ENCODE data around the gene MAPK8IP3. TPM values are rescaled to one million over a fixed set of nuclear protein-coding genes. Genes with fewer than 3 reads are reported as not detected.

Gene MAPK8IP3
- total RNA-seq, 1 donor from 2014 or later, result 28.5 TPM

- Mint-ChIP-seq H3K27me3 (ENCODE audit: insufficient read depth, low read depth) (peaks cover 7% of the 10 kb centered on the region), H3K9me3 (no peaks in the 10 kb centered on the region), H3K4me3 (no peak overlapping the region), H3K36me3 (peaks cover 4% of the 10 kb centered on the region), H3K4me1 (peaks cover 6% of the 10 kb centered on the region), H3K27ac (no peak overlapping the region)
- TF ChIP-seq EZH2 (IDR thresholded peaks at IDR 0.05) (no peak), EZH2phosphoT487 (IDR thresholded peaks at IDR 0.05) (no peak)
- TF ChIP-seq, protein P1, sequence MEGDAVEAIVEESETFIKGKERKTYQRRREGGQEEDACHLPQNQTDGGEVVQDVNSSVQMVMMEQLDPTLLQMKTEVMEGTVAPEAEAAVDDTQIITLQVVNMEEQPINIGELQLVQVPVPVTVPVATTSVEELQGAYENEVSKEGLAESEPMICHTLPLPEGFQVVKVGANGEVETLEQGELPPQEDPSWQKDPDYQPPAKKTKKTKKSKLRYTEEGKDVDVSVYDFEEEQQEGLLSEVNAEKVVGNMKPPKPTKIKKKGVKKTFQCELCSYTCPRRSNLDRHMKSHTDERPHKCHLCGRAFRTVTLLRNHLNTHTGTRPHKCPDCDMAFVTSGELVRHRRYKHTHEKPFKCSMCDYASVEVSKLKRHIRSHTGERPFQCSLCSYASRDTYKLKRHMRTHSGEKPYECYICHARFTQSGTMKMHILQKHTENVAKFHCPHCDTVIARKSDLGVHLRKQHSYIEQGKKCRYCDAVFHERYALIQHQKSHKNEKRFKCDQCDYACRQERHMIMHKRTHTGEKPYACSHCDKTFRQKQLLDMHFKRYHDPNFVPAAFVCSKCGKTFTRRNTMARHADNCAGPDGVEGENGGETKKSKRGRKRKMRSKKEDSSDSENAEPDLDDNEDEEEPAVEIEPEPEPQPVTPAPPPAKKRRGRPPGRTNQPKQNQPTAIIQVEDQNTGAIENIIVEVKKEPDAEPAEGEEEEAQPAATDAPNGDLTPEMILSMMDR (IDR thresholded peaks at IDR 0.05), result no peak
- Histone ChIP-seq H3K9me3 (ENCODE audit: low read depth) (no peaks in the 10 kb centered on the region), H2AFZ (replicated peaks) (no peak overlapping the region), H3K79me2 (ENCODE audit: low read depth) (peaks cover 29% of the 10 kb centered on the region), H3K9ac (no peak overlapping the region), H3K4me3 (no peak overlapping the region), H3K27me3 (no peaks in the 10 kb centered on the region), H3K27ac (no peak overlapping the region), H3K4me1 (no peaks in the 10 kb centered on the region), H3F3A (ENCODE audit: low read depth) (peaks cover 5% of the 10 kb centered on the region), H4K20me1 (ENCODE audit: low read depth) (peaks cover 25% of the 10 kb centered on the region), H3K36me3 (no peaks in the 10 kb centered on the region), H3K4me2 (no peak overlapping the region)
- DNase-seq (ENCODE audit: low spot score), result no peak
These were observed 81.5 kb downstream of the MAPK8IP3 start for GRCh38 chr16:1787322-1788094.

- no peaks in the 10 kb centered on the region for H3K9me3 Mint-ChIP-seq
- peaks cover 3% of the 10 kb centered on the region for H3F3A ChIP-seq (ENCODE audit: low read depth)
- no peak overlapping the region for H3K4me2 ChIP-seq
- peaks cover 4% of the 10 kb centered on the region for H3K36me3 Mint-ChIP-seq
- H2AFZ ChIP-seq (replicated peaks), result no peak overlapping the region
- peaks cover 4% of the 10 kb centered on the region for H3K27me3 Mint-ChIP-seq (ENCODE audit: insufficient read depth, low read depth)
- H3K27me3 ChIP-seq, result no peaks in the 10 kb centered on the region
- no peaks in the 10 kb centered on the region for H3K9me3 ChIP-seq (ENCODE audit: low read depth)
- H3K36me3 ChIP-seq, result no peaks in the 10 kb centered on the region
- peaks cover 26% of the 10 kb centered on the region for H3K79me2 ChIP-seq (ENCODE audit: low read depth)
- no peak overlapping the region for H3K27ac Mint-ChIP-seq
- no peak overlapping the region for H3K4me3 Mint-ChIP-seq
- no peak overlapping the region for H3K27ac ChIP-seq
- DNase-seq (ENCODE audit: low spot score), result no peak
- no peak overlapping the region for H3K9ac ChIP-seq
- no peaks in the 10 kb centered on the region for H3K4me1 ChIP-seq
- H3K4me3 ChIP-seq, result no peak overlapping the region
- H3K4me1 Mint-ChIP-seq, result peaks cover 5% of the 10 kb centered on the region
- peaks cover 23% of the 10 kb centered on the region for H4K20me1 ChIP-seq (ENCODE audit: low read depth)
- TF ChIP-seq EZH2phosphoT487 (IDR thresholded peaks at IDR 0.05) (no peak), EZH2 (IDR thresholded peaks at IDR 0.05) (no peak)
- TF ChIP-seq, protein P1 (IDR thresholded peaks at IDR 0.05), result no peak
These were observed 82.2 kb downstream of the MAPK8IP3 start for GRCh38 chr16:1788095-1788707.

- Histone ChIP-seq H3K4me3 (no peak overlapping the region), H3K9ac (no peak overlapping the region), H3K4me1 (no peaks in the 10 kb centered on the region), H3K4me2 (no peak overlapping the region), H4K20me1 (ENCODE audit: low read depth) (peaks cover 18% of the 10 kb centered on the region), H3K9me3 (ENCODE audit: low read depth) (no peaks in the 10 kb centered on the region), H3F3A (ENCODE audit: low read depth) (no peaks in the 10 kb centered on the region), H2AFZ (replicated peaks) (no peak overlapping the region), H3K27ac (no peak overlapping the region), H3K36me3 (no peaks in the 10 kb centered on the region), H3K27me3 (no peaks in the 10 kb centered on the region), H3K79me2 (ENCODE audit: low read depth) (peaks cover 21% of the 10 kb centered on the region)
- no peak for TF ChIP-seq EZH2 (IDR thresholded peaks at IDR 0.05)
- Mint-ChIP-seq H3K36me3 (peaks cover 4% of the 10 kb centered on the region), H3K27ac (no peak overlapping the region), H3K4me3 (peak overlapping the region; percentile 48), H3K9me3 (no peaks in the 10 kb centered on the region), H3K4me1 (peaks cover 2% of the 10 kb centered on the region), H3K27me3 (ENCODE audit: insufficient read depth, low read depth) (peaks cover 2% of the 10 kb centered on the region)
- no peak for DNase-seq (ENCODE audit: low spot score)
These were observed 82.7 kb downstream of the MAPK8IP3 start for GRCh38 chr16:1788708-1789100.

DNA sequence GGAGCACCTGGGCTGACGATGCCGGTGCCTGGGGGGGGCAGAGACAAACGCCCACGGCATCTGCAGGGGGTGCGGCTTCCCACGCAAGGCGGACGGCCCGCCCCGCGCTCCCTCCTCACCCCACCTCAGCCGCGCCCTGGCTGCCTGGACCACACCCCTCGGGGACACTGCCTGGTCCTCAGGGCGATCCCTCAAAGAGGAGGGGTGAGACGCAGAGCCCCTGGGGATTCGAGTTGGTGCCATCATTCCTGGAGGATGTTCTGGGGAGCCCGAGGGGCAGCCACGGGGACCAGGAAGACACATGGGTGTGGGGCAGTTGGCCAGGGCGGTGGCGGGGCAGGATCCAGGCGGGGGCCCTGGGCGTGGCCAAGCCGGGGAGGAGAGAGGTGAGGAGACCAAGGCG lies 83.6 kb downstream of the MAPK8IP3 start:
- Mint-ChIP-seq H3K36me3 (peaks cover 4% of the 10 kb centered on the region), H3K4me3 (no peak overlapping the region), H3K9me3 (no peaks in the 10 kb centered on the region), H3K4me1 (peaks cover 2% of the 10 kb centered on the region), H3K27me3 (ENCODE audit: insufficient read depth, low read depth) (peaks cover 2% of the 10 kb centered on the region), H3K27ac (no peak overlapping the region)
- TF ChIP-seq, protein P1 (IDR thresholded peaks at IDR 0.05), result no peak
- TF ChIP-seq EZH2phosphoT487 (IDR thresholded peaks at IDR 0.05), result no peak
- no peak for TF ChIP-seq EZH2 (IDR thresholded peaks at IDR 0.05)
- no peaks in the 10 kb centered on the region for H3F3A ChIP-seq (ENCODE audit: low read depth)
- H3K4me1 ChIP-seq, result no peaks in the 10 kb centered on the region
- no peak overlapping the region for H3K9ac ChIP-seq
- DNase-seq (ENCODE audit: low spot score), result no peak
- no peaks in the 10 kb centered on the region for H3K36me3 ChIP-seq
- no peak overlapping the region for H2AFZ ChIP-seq (replicated peaks)
- peaks cover 12% of the 10 kb centered on the region for H3K79me2 ChIP-seq (ENCODE audit: low read depth)
- no peaks in the 10 kb centered on the region for H3K27me3 ChIP-seq
- peaks cover 8% of the 10 kb centered on the region for H4K20me1 ChIP-seq (ENCODE audit: low read depth)
- H3K4me2 ChIP-seq, result no peak overlapping the region
- no peaks in the 10 kb centered on the region for H3K9me3 ChIP-seq (ENCODE audit: low read depth)
- H3K4me3 ChIP-seq, result no peak overlapping the region
- H3K27ac ChIP-seq, result no peak overlapping the region

Data from neural progenitor cell (in vitro differentiated cells).